Activated B cell treated with CpG ODN at 0.5 μM for 24 hours (primary cell): ENCODE results near the gene CBLIF. TPM values are rescaled to one million over a fixed set of nuclear protein-coding genes. Genes with fewer than 3 reads are reported as not detected.

Experiments
- ATAC-seq: fragments of 200-7000 bp; cut with Tn5 transposase; one replicate; pipeline ENCODE4 v1.10.0; 2021; ENCODE audit warnings: low read depth, mild to moderate bottlenecking, moderate library complexity
- CTCF ChIA-PET: fragments of 350-600 bp; sonication (Branson Sonifier 250); formaldehyde crosslinking; loops from one replicate; lab custom pipeline; 2021; ENCODE audit warnings: antibody characterized with exemption; lab: Charles Lee
- POLR2A ChIA-PET: fragments of 350-600 bp; sonication (Branson Sonifier 250); formaldehyde crosslinking; loops from one replicate; lab custom pipeline; 2021; ENCODE audit warnings: antibody characterized with exemption; lab: Charles Lee
- DNase-seq: peaks from one replicate; pipeline ENCODE4 v3.0.0; 2022
- H3K27ac Mint-ChIP-seq: one replicate; pipeline ENCODE4 v1.8.0; 2020; ENCODE audit warnings: mixed read lengths
- H3K27me3 Mint-ChIP-seq: one replicate; pipeline ENCODE4 v1.8.0; 2021; ENCODE audit warnings: mixed read lengths
- H3K36me3 Mint-ChIP-seq: one replicate; pipeline ENCODE4 v1.8.0; 2021; ENCODE audit warnings: low read depth, mixed read lengths
- H3K4me1 Mint-ChIP-seq: one replicate; pipeline ENCODE4 v1.8.0; 2021; ENCODE audit warnings: mixed read lengths
- H3K4me3 Mint-ChIP-seq: one replicate; pipeline ENCODE4 v1.8.0; 2020; ENCODE audit warnings: mild to moderate bottlenecking, mixed read lengths
- H3K9me3 Mint-ChIP-seq: one replicate; pipeline ENCODE4 v1.8.0; 2020; ENCODE audit warnings: mixed read lengths
- CTCF ChIP-seq: fragments of 200-600 bp; IDR thresholded peaks from one replicate; pipeline ENCODE4 v1.8.0; 2022; ENCODE audit warnings: antibody characterized with exemption, mild to moderate bottlenecking
- intact Hi-C: fragments of 100-400 bp; cut with micrococcal nuclease; formaldehyde crosslinking; loops from one replicate; pipeline ENCODE4 v1.15.1; 2024
- total RNA-seq: library from RNA; stranded (reverse); gene quantifications from 2 replicates; pipeline ENCODE4 v1.2.3, GENCODE V29; 2022

The CBLIF gene
- total RNA-seq, 1 donor from 2014 or later = not detected

GRCh38 chr11:59815754-59816153 is 29.5 kb downstream of the CBLIF start:
- peaks cover 23% of the 10 kb centered on the region for H3K4me1 Mint-ChIP-seq
- H3K4me3 Mint-ChIP-seq = no peak overlapping the region
- POLR2A ChIA-PET = interaction anchor here (0.6 kb wide), 2 partner anchors 146 to 172 kb away, joined by 5 to 7 read pairs; no protein-coding TSS in a partner anchor
- ATAC-seq (no peak), DNase-seq (no peak)
- intact Hi-C loops = no loop called here
- no peaks in the 10 kb centered on the region for H3K36me3 Mint-ChIP-seq
- no peak for TF ChIP-seq CTCF
- peaks cover 3% of the 10 kb centered on the region for H3K27me3 Mint-ChIP-seq
- H3K9me3 Mint-ChIP-seq = no peaks in the 10 kb centered on the region
- H3K27ac Mint-ChIP-seq = no peak overlapping the region
- CTCF ChIA-PET = no interaction called here

- ATAC-seq = no peak
- Mint-ChIP-seq H3K4me3 (no peak overlapping the region), H3K27ac (no peak overlapping the region), H3K36me3 (peaks cover 5% of the 10 kb centered on the region), H3K27me3 (peaks cover 3% of the 10 kb centered on the region), H3K4me1 (peaks cover 35% of the 10 kb centered on the region), H3K9me3 (no peaks in the 10 kb centered on the region)
- intact Hi-C loops = no loop called here
- no peak for TF ChIP-seq CTCF
- no peak for DNase-seq
- ChIA-PET POLR2A (interaction anchor here (0.7 kb wide), 1 partner anchor 384 kb away, joined by 4 read pairs; no protein-coding TSS in a partner anchor), CTCF (interaction anchor here (1.0 kb wide), 1 partner anchor 60 kb away, joined by 3 read pairs; no protein-coding TSS in a partner anchor)
These were observed 31.3 kb downstream of the CBLIF start for GRCh38 chr11:59814021-59814420.

GRCh38 chr11:59813364-59813763 is 31.9 kb downstream of the CBLIF start:
- peaks cover 3% of the 10 kb centered on the region for H3K27me3 Mint-ChIP-seq
- no peak for TF ChIP-seq CTCF
- intact Hi-C loops = no loop called here
- no peaks in the 10 kb centered on the region for H3K9me3 Mint-ChIP-seq
- POLR2A ChIA-PET = no interaction called here
- peaks cover 9% of the 10 kb centered on the region for H3K36me3 Mint-ChIP-seq
- no peak overlapping the region for H3K4me3 Mint-ChIP-seq
- DNase-seq = no peak
- CTCF ChIA-PET = no interaction called here
- no peak overlapping the region for H3K27ac Mint-ChIP-seq
- peaks cover 29% of the 10 kb centered on the region for H3K4me1 Mint-ChIP-seq
- no peak for ATAC-seq

GRCh38 chr11:59812220-59812619 is 33.1 kb downstream of the CBLIF start:
- CTCF ChIA-PET = no interaction called here
- intact Hi-C loops = no loop called here

GRCh38 chr11:59810911-59811259 is 34.4 kb downstream of the CBLIF start:
- intact Hi-C loops = loop anchor here (1.0 to 2.0 kb wide), 4 partner anchors 56 to 261 kb away; partner anchors contain the start of genes OSBP, PATL1 and STX3
- Mint-ChIP-seq H3K4me3 (peak overlapping the region; percentile 92), H3K4me1 (peaks cover 20% of the 10 kb centered on the region), H3K27me3 (peaks cover 3% of the 10 kb centered on the region), H3K36me3 (peaks cover 29% of the 10 kb centered on the region), H3K27ac (peak overlapping the region; percentile 87), H3K9me3 (no peaks in the 10 kb centered on the region)
- ChIA-PET CTCF (interaction anchor here (1.4 to 3.1 kb wide), 2 partner anchors 50 to 56 kb away, joined by 3 to 17 read pairs; partner anchors contain the start of gene STX3), POLR2A (interaction anchor here (0.7 to 1.6 kb wide), 3 partner anchors 44 to 56 kb away, joined by 3 to 10 read pairs (median 3); partner anchors contain the start of gene STX3)
- no peak for TF ChIP-seq CTCF
- ATAC-seq = no peak
- no peak for DNase-seq

More at GRCh38 chr11:59812220-59812619, 33.1 kb downstream of the CBLIF start:
- peaks cover 27% of the 10 kb centered on the region for H3K4me1 Mint-ChIP-seq
- peaks cover 17% of the 10 kb centered on the region for H3K36me3 Mint-ChIP-seq
- H3K27ac Mint-ChIP-seq = no peak overlapping the region
- H3K9me3 Mint-ChIP-seq = no peaks in the 10 kb centered on the region
- POLR2A ChIA-PET = no interaction called here
- ATAC-seq (no peak), DNase-seq (no peak)
- no peak for TF ChIP-seq CTCF
- H3K4me3 Mint-ChIP-seq = no peak overlapping the region
- peaks cover 3% of the 10 kb centered on the region for H3K27me3 Mint-ChIP-seq
